Measurements from ENCODE around the gene FAM83F. TPM values are rescaled to one million over a fixed set of nuclear protein-coding genes. Genes with fewer than 3 reads are reported as not detected.

The FAM83F gene
- total RNA-seq, 1 experiment from 2014 or later, result not detected

DNA sequence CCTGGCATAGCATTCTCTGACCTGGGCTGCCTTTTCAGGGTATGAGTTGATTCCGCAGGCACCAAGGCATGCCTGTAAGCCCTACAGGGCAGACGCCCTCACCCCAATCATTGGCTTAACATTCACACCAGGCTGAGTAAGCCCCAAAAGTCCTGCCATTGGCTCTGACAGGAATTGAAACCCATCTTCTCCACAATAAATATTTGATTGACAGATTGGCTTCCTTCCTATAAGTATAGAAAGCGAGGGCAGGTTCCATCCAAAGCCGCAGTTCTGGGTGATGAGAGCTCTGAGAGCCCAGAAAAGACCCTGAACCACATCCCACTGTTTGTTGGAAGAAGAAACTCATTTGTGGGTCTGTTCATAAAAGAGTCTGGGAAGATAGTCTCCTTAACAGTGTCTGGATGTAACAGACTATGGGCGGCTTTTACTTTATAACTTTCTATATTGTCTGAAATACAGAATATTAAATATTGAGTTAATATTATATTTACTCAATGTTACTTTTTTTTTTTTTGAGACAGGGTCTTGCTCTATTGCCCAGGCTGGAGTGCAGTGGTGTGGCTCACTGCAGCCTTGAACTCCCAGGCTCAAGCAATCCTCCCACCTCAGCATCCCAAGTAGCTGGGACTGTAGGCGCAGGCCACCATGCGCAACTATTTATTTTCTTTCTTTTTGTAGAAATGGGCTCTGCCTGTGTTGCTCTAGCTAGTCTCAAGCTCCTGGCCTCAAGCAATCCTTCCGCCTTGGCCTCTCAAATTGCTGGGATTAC lies 46.8 kb downstream of the FAM83F start:
- DNase-seq, result no peak
- H3K9me3 ChIP-seq (replicated peaks), result no peaks in the 10 kb centered on the region
- no peak overlapping the region for H3K4me3 ChIP-seq
- no peaks in the 10 kb centered on the region for H3K27me3 ChIP-seq
- peaks cover 12% of the 10 kb centered on the region for H3K4me1 ChIP-seq
- H3K27ac ChIP-seq, result no peak overlapping the region
- H3K36me3 ChIP-seq, result no peaks in the 10 kb centered on the region

DNA sequence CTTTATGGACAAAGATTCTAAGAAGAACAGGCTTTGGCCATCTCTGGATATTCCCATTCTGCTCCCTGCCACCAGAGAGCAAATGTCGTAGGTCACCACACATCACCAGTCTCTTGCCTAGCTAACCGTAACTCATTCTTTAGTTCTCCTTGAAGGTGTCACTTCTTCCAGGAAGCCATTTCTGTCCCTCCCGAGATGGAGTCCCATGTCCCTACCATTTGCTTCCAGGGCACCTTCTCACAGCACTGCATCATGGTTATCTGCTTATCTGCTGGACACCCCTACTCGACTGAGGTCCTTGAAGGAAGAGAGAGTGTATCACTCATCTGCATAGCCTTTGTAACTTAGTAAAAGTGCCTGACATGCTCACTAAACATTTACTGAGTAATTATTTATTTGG lies 47.6 kb downstream of the FAM83F start:
- Histone ChIP-seq H3K27me3 (no peaks in the 10 kb centered on the region), H3K36me3 (no peaks in the 10 kb centered on the region), H3K27ac (no peak overlapping the region), H3K4me3 (no peak overlapping the region), H3K4me1 (peaks cover 12% of the 10 kb centered on the region), H3K9me3 (replicated peaks) (no peaks in the 10 kb centered on the region)
- DNase-seq, result no peak

DNA sequence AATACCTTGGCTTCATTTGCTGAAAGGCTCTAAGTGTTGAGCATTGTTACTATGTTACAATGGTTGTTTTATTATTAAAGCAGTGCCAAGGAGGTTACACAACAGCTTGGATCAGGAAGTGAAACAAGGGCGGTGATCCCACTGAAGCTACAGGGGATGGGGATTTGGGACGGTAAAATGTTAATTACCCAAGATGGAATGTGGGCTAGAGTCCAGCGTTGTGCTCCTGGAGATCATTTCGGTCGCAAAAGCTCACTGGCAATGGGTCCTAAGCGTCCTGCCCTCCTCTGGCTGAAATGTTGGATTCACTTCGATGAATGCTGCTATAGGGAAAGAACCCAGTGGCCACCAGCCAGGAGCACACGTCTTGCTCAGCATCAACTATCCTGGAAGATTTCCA lies 48.3 kb downstream of the FAM83F start:
- peaks cover 12% of the 10 kb centered on the region for H3K4me1 ChIP-seq
- no peaks in the 10 kb centered on the region for H3K36me3 ChIP-seq
- no peak for DNase-seq
- no peak overlapping the region for H3K4me3 ChIP-seq
- no peaks in the 10 kb centered on the region for H3K9me3 ChIP-seq (replicated peaks)
- H3K27me3 ChIP-seq, result no peaks in the 10 kb centered on the region
- H3K27ac ChIP-seq, result no peak overlapping the region

- H3K27me3 ChIP-seq, result no peaks in the 10 kb centered on the region
Measured at GRCh38 chr22:40043793-40044101, 49.0 kb downstream of the FAM83F start.

GRCh38 chr22:40044102-40044869 lies 49.5 kb downstream of the FAM83F start:
- DNase-seq, result peak; percentile 96 to 98
- peak overlapping the region; percentile 86 for H3K27ac ChIP-seq
- no peaks in the 10 kb centered on the region for H3K36me3 ChIP-seq
- peaks cover 12% of the 10 kb centered on the region for H3K4me1 ChIP-seq
- H3K27me3 ChIP-seq, result no peaks in the 10 kb centered on the region
- no peaks in the 10 kb centered on the region for H3K9me3 ChIP-seq (replicated peaks)
- H3K4me3 ChIP-seq, result peak overlapping the region; percentile 79

More at GRCh38 chr22:40043793-40044101, 49.0 kb downstream of the FAM83F start:
- Histone ChIP-seq H3K36me3 (no peaks in the 10 kb centered on the region), H3K4me3 (peak overlapping the region; percentile 79), H3K4me1 (peaks cover 12% of the 10 kb centered on the region), H3K27ac (peak overlapping the region; percentile 86), H3K9me3 (replicated peaks) (no peaks in the 10 kb centered on the region)
- DNase-seq, result no peak

GRCh38 chr22:40044870-40045834 lies 50.4 kb downstream of the FAM83F start:
- Histone ChIP-seq H3K4me3 (peak overlapping the region; percentile 81), H3K27me3 (no peaks in the 10 kb centered on the region), H3K9me3 (replicated peaks) (no peaks in the 10 kb centered on the region), H3K4me1 (peaks cover 12% of the 10 kb centered on the region), H3K36me3 (no peaks in the 10 kb centered on the region), H3K27ac (peak overlapping the region; percentile 86)
- peak; percentile 50 to 54 for DNase-seq

DNA sequence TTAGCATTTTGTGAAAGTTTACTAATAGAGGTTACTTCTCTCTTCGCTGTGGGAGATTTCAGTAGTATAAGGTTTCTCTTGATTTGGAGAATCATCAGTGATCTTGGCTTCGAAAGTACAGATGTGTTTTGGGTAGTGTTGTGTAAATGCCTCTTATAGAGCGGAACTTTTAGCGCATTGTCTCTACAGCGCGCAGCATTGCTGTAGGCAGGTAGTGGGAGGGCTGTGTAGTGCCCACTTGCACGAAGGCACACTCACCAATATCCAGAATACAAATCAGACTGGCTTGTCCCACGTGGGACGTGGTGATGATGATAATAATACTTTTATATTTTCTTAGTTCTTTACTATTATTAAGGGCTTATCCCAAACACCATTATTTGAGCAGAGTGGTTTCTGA lies 51.4 kb downstream of the FAM83F start:
- DNase-seq, result no peak
- Histone ChIP-seq H3K36me3 (no peaks in the 10 kb centered on the region), H3K27ac (no peak overlapping the region), H3K4me1 (peaks cover 4% of the 10 kb centered on the region), H3K27me3 (no peaks in the 10 kb centered on the region), H3K9me3 (replicated peaks) (no peaks in the 10 kb centered on the region), H3K4me3 (peak overlapping the region; percentile 81)

DNA sequence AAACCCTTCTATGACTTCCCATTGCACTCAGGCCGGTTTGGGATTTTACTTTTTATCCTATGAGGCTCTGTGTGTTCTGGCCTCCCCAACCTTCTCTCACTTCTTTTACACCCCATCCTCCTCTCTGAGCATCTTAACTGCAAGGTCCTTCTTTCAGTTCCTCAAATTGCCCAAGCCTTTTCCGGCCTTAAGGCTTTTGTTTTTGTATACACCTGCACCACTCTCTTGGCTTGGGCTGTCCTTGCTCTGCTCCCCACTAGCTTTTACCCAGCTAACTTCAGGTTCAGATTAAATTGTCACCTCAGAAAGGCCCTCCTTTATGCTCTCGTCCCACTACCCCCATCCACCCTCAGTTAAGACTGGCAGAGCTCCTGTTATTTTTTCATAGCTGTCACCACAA lies 55.5 kb downstream of the FAM83F start:
- Histone ChIP-seq H3K27ac (no peak overlapping the region), H3K4me3 (no peak overlapping the region), H3K9me3 (replicated peaks) (no peaks in the 10 kb centered on the region), H3K36me3 (no peaks in the 10 kb centered on the region), H3K27me3 (no peaks in the 10 kb centered on the region), H3K4me1 (no peaks in the 10 kb centered on the region)
- no peak for DNase-seq

GRCh38 chr22:40051322-40051721 lies 56.6 kb downstream of the FAM83F start:
- H3K4me3 ChIP-seq, result no peak overlapping the region
- H3K4me1 ChIP-seq, result no peaks in the 10 kb centered on the region
- peak; percentile 20 to 53 for DNase-seq
- H3K27me3 ChIP-seq, result no peaks in the 10 kb centered on the region
- H3K27ac ChIP-seq, result no peak overlapping the region
- no peaks in the 10 kb centered on the region for H3K9me3 ChIP-seq (replicated peaks)
- H3K36me3 ChIP-seq, result no peaks in the 10 kb centered on the region

GRCh38 chr22:40053460-40053859 lies 58.7 kb downstream of the FAM83F start:
- H3K4me3 ChIP-seq, result no peak overlapping the region
- no peaks in the 10 kb centered on the region for H3K36me3 ChIP-seq
- no peaks in the 10 kb centered on the region for H3K9me3 ChIP-seq (replicated peaks)
- H3K4me1 ChIP-seq, result no peaks in the 10 kb centered on the region
- DNase-seq, result no peak
- H3K27me3 ChIP-seq, result no peaks in the 10 kb centered on the region
- H3K27ac ChIP-seq, result no peak overlapping the region

DNA sequence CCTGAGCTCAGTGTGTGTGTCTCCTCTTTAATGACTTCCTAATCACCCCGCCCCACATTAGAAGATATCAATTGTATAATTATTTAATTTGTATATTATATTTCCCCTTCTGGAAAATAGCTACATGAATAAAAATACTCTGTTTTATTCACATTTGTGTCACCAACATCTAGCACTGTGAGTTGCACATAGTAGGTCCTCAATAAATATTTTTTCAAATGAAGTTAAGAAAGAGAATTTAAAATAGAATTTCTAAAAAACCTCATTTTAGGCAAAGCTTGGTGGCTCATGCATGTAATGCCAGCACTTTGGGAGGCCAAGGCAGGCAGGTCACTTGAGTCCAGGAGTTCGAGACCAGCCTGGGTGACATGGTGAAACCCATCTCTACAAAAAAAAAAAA lies 59.7 kb downstream of the FAM83F start:
- H3K36me3 ChIP-seq, result no peaks in the 10 kb centered on the region
- no peaks in the 10 kb centered on the region for H3K4me1 ChIP-seq
- no peak overlapping the region for H3K27ac ChIP-seq
- H3K9me3 ChIP-seq (replicated peaks), result no peaks in the 10 kb centered on the region
- no peaks in the 10 kb centered on the region for H3K27me3 ChIP-seq
- no peak for DNase-seq
- H3K4me3 ChIP-seq, result no peak overlapping the region

DNA sequence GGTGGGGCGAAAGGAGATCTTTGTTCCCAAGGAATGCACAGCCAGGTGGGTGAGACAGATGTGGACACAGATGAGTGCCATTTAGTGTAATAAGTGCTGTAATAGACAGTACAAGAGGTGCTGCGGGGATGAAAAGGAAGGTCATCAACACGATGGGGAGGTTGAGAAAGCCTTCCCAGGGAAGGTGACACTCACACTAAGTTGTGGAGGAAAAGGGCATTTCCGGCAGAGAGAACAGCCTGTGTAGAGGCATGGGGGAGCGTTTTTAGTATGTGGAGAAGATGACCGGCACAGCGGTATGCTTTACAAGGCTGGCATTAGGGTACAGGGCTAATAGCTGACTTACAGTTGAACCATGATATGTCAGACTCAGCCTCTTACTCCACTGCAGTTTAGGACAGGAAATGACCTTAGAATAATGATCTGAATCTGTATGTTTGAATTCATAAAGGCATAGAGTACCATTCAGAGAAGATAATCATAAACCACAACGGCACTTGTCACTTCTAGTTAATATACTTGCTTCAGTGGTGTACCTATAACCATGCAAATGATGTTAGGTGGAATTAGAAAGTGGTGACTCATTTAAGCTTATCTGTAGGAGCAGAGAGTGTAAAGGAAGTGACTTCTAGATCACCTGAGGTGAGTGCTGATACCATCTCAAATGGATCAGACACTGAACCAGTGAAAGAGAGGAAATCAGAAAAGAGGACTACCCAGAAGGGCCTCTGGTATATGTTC lies 60.6 kb downstream of the FAM83F start:
- no peak overlapping the region for H3K4me3 ChIP-seq
- no peak for DNase-seq
- no peaks in the 10 kb centered on the region for H3K4me1 ChIP-seq
- no peak overlapping the region for H3K27ac ChIP-seq
- H3K27me3 ChIP-seq, result no peaks in the 10 kb centered on the region
- no peaks in the 10 kb centered on the region for H3K9me3 ChIP-seq (replicated peaks)
- no peaks in the 10 kb centered on the region for H3K36me3 ChIP-seq

DNA sequence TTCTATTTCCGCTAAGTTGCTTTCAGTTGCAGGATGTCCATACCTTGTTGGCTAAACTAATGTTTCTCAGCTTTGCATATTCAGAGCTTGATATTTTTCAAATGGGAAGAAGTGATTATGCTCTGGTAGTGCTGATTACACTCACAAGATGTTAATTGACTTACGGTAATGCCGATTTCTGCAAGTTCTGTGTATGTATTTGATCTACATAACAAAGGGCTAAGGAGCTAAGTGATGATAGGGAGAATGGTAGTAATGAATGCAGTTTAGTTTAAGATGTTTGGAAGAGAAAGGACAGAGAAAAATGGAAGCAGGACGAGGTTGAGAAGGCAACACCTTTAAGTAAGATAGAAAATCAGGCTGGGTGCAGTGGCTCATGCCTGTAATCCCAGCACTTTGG lies 61.4 kb downstream of the FAM83F start:
- DNase-seq, result no peak
- Histone ChIP-seq H3K36me3 (no peaks in the 10 kb centered on the region), H3K9me3 (replicated peaks) (no peaks in the 10 kb centered on the region), H3K4me1 (no peaks in the 10 kb centered on the region), H3K27me3 (no peaks in the 10 kb centered on the region), H3K27ac (no peak overlapping the region), H3K4me3 (no peak overlapping the region)

GRCh38 chr22:40056559-40056958 lies 61.8 kb downstream of the FAM83F start:
- H3K27ac ChIP-seq, result no peak overlapping the region
- H3K4me1 ChIP-seq, result no peaks in the 10 kb centered on the region
- no peak overlapping the region for H3K4me3 ChIP-seq
- H3K36me3 ChIP-seq, result no peaks in the 10 kb centered on the region
- H3K9me3 ChIP-seq (replicated peaks), result no peaks in the 10 kb centered on the region
- no peaks in the 10 kb centered on the region for H3K27me3 ChIP-seq
- no peak for DNase-seq

Measured in SJCRH30 (cell line).